HEK293T (cell line): ENCODE results near the gene MINDY1.

Experiments
- CTCF ChIA-PET: fragments of 350-600 bp; formaldehyde crosslinking; extraction: SDS; loops from one replicate; lab custom pipeline; 2021; ENCODE audit warnings: antibody characterized with exemption, inconsistent platforms; lab: Yijun Ruan, JAX
- POLR2A ChIA-PET: fragments of 350-600 bp; formaldehyde crosslinking; extraction: SDS; loops from one replicate; lab custom pipeline; 2020; ENCODE audit warnings: antibody characterized with exemption, inconsistent platforms; lab: Yijun Ruan, JAX
- DNase-seq: peaks from one replicate; pipeline ENCODE4 v3.0.0; 2012; ENCODE audit warnings: mixed read lengths; ENCODE audit errors: extremely low spot score
- ARNT ChIP-seq: fragments of 450-650 bp; IDR thresholded peaks from 2 replicates; pipeline ENCODE4 v1.6.1; 2017; ENCODE audit warnings: mild to moderate bottlenecking
- BHLHE40 ChIP-seq: fragments of 450-650 bp; IDR thresholded peaks from 2 replicates; pipeline ENCODE4 v1.6.1; 2016; ENCODE audit warnings: mild to moderate bottlenecking, moderate library complexity, borderline replicate concordance
- CTBP1 ChIP-seq: fragments of 450-650 bp; IDR thresholded peaks from 2 replicates; pipeline ENCODE4 v1.6.1; 2016; ENCODE audit warnings: borderline replicate concordance
- ELF4 ChIP-seq: fragments of 450-650 bp; IDR thresholded peaks from 2 replicates; pipeline ENCODE4 v1.6.1; 2017; ENCODE audit warnings: antibody characterized with exemption
- FOXA1 ChIP-seq: fragments of 450-650 bp; IDR thresholded peaks from 2 replicates; pipeline ENCODE4 v1.6.1; 2016; ENCODE audit warnings: mild to moderate bottlenecking
- FOXK2 ChIP-seq: fragments of 450-650 bp; IDR thresholded peaks from 2 replicates; pipeline ENCODE4 v1.6.1; 2016; ENCODE audit warnings: mild to moderate bottlenecking
- FOXM1 ChIP-seq: fragments of 450-650 bp; IDR thresholded peaks from 2 replicates; pipeline ENCODE4 v1.6.1; 2017; ENCODE audit warnings: mild to moderate bottlenecking, borderline replicate concordance
- HDGF ChIP-seq: fragments of 450-650 bp; IDR thresholded peaks from 2 replicates; pipeline ENCODE4 v1.6.1; 2017; ENCODE audit warnings: antibody characterized with exemption, borderline replicate concordance
- L3MBTL2 ChIP-seq: fragments of 450-650 bp; conservative IDR thresholded peaks from 2 replicates; pipeline ENCODE4 v1.6.1; 2016; ENCODE audit warnings: mild to moderate bottlenecking
- LEF1 ChIP-seq: fragments of 450-650 bp; IDR thresholded peaks from 2 replicates; pipeline ENCODE4 v1.6.1; 2017; ENCODE audit warnings: mild to moderate bottlenecking, borderline replicate concordance
- NFRKB ChIP-seq: fragments of 450-650 bp; IDR thresholded peaks from 2 replicates; pipeline ENCODE4 v1.6.1; 2016; ENCODE audit warnings: mild to moderate bottlenecking, moderate library complexity
- SP1 ChIP-seq: fragments of 450-650 bp; IDR thresholded peaks from 2 replicates; pipeline ENCODE4 v1.6.1; 2017
- SUZ12 ChIP-seq: fragments of 450-650 bp; IDR thresholded peaks from 2 replicates; pipeline ENCODE4 v1.6.1; 2016; ENCODE audit warnings: mild to moderate bottlenecking
- TARDBP ChIP-seq: fragments of 450-650 bp; IDR thresholded peaks from 2 replicates; pipeline ENCODE4 v1.6.1; 2016
- ZNF384 ChIP-seq: fragments of 450-650 bp; IDR thresholded peaks from 2 replicates; pipeline ENCODE4 v1.6.1; 2016
- TF ChIP-seq, protein P1 (sequence below): fragments of 450-650 bp; IDR thresholded peaks from 2 replicates; pipeline ENCODE4 v1.6.1; 2016

Gene MINDY1

DNA sequence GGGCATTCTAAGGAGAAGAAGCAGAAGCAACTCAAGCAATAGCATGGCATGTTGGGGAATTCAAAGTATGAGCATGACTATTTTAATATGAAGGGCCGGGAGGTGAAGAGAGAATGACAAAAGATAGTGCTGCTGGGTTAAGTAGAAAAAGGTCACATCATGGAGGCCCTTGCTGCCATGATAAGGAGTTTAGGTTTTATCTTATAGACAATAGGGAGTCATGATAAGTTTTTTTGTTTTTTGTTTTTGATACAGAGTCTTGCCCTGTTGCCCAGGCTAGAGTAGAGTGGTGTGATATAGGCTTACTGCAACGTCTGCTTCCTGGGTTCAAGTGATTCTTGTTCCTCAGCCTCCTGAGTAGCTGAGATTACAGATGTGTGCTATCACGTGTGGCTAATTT is 32.8 kb upstream of the MINDY1 start:
- TF ChIP-seq ELF4 (no peak), L3MBTL2 (no peak), ZNF384 (no peak), LEF1 (no peak), SP1 (no peak), BHLHE40 (no peak), HDGF (no peak), TARDBP (no peak), CTBP1 (no peak), NFRKB (no peak), FOXK2 (no peak), SUZ12 (no peak)
- DNase-seq = no peak
- CTCF ChIA-PET = no interaction called here
- POLR2A ChIA-PET = interaction anchor here (0.9 kb wide), 1 partner anchor 22 kb away, joined by 3 read pairs; no protein-coding TSS in a partner anchor

DNA sequence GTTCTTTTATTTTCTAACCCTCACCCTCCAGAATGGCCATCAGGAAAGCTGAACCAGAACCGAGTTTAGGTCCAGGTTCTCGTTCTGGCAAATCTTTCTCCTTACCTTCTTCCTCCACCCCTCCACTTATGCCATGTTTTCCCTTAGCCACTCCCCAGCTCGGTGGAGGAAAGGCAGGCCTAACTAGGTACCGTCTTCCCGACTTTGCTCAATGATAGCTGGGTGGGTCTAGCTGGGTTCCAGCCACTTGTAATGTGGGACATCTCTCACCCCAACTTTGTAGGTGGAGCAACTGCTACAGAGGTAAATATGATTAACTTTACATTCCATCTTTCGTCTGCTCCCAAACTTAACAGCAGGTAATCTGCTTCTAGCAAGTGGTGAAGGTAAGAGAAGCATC is 30.3 kb upstream of the MINDY1 start:
- ChIA-PET CTCF (no interaction called here), POLR2A (interaction anchor here (1.6 kb wide), 1 partner anchor 11 kb away, joined by 4 read pairs; the partner anchor contains the start of gene C1orf56)
- TF ChIP-seq, protein P1, sequence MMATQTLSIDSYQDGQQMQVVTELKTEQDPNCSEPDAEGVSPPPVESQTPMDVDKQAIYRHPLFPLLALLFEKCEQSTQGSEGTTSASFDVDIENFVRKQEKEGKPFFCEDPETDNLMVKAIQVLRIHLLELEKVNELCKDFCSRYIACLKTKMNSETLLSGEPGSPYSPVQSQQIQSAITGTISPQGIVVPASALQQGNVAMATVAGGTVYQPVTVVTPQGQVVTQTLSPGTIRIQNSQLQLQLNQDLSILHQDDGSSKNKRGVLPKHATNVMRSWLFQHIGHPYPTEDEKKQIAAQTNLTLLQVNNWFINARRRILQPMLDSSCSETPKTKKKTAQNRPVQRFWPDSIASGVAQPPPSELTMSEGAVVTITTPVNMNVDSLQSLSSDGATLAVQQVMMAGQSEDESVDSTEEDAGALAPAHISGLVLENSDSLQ = no peak
- TF ChIP-seq CTBP1 (no peak), ZNF384 (no peak), SP1 (no peak), L3MBTL2 (no peak), NFRKB (no peak), SUZ12 (no peak), ARNT (no peak), FOXK2 (no peak), FOXA1 (no peak)
- no peak for DNase-seq

DNA sequence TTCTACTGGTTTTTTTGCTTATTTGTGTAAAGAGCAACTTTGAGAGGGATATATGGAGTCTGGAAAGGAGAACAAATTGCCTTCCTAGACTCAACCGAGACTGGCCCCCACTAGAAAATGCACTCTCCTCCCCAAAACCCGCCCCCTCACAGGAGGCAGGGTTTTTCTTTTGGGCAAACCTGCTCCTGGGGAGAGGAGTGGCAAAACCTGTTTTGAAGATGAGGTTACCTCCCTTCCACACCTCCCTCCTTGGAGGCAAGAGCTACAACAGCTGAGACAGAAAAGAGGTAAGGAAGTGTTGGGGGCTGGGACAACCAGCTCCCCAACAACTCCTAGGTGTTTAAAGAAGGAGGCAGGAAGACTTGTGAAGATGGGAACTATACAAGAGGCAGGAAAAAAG is 29.7 kb upstream of the MINDY1 start, which contains the start of gene BNIPL:
Gene BNIPL, plus strand, starts transcription at position 231 of the 400 bp plus-strand sequence. Its CDS starts 140 bp downstream, at position 371.
- DNase-seq = no peak
- TF ChIP-seq BHLHE40 (no peak), FOXK2 (no peak), ELF4 (no peak), FOXM1 (no peak), SP1 (no peak), TARDBP (no peak)
- TF ChIP-seq, protein P1 = no peak
- POLR2A ChIA-PET = interaction anchor here (1.6 kb wide), 1 partner anchor 12 kb away, joined by 4 read pairs; the partner anchor contains the start of gene C1orf56
- CTCF ChIA-PET = no interaction called here

DNA sequence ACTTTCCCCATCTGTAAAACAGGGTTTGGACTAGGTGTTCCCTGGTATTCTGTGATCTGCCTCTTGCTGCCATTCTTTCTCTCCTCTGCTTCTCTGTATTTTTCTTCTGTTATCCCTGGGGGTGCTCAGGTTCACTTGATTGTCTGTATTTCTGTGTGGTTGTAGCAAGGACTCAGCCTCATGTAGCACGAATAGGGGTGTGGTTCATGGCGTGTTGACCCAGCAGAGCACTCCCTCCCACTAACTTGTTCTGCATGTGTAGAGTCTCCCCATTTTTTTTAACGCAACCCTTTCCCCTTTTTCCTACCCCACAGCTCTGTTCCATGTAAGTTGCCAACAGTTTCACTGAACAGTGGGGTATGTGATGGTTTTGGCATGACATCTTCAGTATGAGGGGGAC is 28.5 kb upstream of the MINDY1 start:
- ChIA-PET POLR2A (no interaction called here), CTCF (interaction anchor here (0.6 to 1.7 kb wide), 3 partner anchors 11 to 951 kb away, joined by 3 to 4 read pairs (median 3); no protein-coding TSS in a partner anchor)
- TF ChIP-seq L3MBTL2 (no peak), ELF4 (no peak), SP1 (no peak), TARDBP (no peak)
- TF ChIP-seq, protein P1 = no peak
- no peak for DNase-seq

DNA sequence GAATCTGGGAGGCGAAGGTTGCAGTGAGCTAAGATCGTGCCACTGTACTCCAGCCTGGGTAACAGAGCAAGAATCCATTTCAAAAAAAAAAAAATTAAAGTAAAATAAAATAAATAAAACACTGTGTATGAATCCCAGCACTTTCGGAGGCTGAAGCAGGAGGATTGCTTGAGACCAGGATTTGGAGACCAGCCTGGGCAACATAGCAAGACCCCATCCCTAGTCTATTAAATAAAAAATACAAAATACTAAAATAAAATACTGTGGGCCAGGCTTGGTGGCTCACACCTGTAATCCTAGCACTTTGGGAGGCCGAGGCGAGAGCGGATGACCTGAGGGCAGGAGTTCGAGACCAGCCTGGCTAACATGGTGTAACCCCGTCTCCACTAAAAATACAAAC is 25.5 kb upstream of the MINDY1 start:
- DNase-seq = no peak
- ChIA-PET CTCF (no interaction called here), POLR2A (interaction anchor here (0.9 to 1.3 kb wide), 2 partner anchors 16 to 39 kb away, joined by 3 to 6 read pairs; partner anchors contain the start of genes C1orf56 and GABPB2)
- no peak for TF ChIP-seq SP1
- no peak for TF ChIP-seq SUZ12
- no peak for TF ChIP-seq LEF1
- TF ChIP-seq, protein P1 = no peak
- TF ChIP-seq FOXM1 = no peak
- no peak for TF ChIP-seq BHLHE40
- TF ChIP-seq FOXK2 = no peak
- TF ChIP-seq ELF4 = no peak
- TF ChIP-seq ZNF384 = no peak
- TF ChIP-seq TARDBP = no peak
- no peak for TF ChIP-seq L3MBTL2
- no peak for TF ChIP-seq FOXA1
- no peak for TF ChIP-seq NFRKB
- TF ChIP-seq ARNT = no peak
- no peak for TF ChIP-seq CTBP1
- no peak for TF ChIP-seq HDGF

DNA sequence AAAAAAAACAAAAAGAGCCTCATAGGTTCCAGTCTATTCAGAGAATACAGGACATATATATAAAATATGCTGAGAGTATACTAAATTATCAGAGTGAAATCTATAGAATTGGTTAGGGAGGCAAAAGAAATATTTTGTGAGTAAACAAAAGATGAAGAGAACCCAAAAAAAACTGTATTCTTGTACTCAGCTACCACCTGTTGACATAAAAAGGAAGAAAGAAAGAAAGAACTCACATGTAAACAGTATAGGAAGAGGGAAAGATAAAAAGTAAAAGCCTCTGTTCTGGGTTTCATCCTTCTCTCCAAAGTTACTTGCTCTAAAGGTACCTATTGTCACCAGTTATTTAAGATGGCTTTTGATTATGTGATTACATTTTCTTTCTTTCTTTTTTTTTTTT is 19.8 kb upstream of the MINDY1 start:
- DNase-seq = no peak
- TF ChIP-seq SUZ12 (no peak), CTBP1 (no peak), SP1 (no peak), ELF4 (no peak), L3MBTL2 (no peak), TARDBP (no peak), ZNF384 (no peak), NFRKB (no peak), FOXM1 (no peak)
- TF ChIP-seq, protein P1 = no peak
- CTCF ChIA-PET = interaction anchor here (1.0 kb wide), 1 partner anchor 50 kb away, joined by 3 read pairs; no protein-coding TSS in a partner anchor
- POLR2A ChIA-PET = no interaction called here
